HG02943 (cell line): ENCODE data around the gene CDC40.

Experiments used
- ATAC-seq: cut with Tn5 transposase; IDR thresholded peaks from one replicate; pipeline ENCODE4 v1.9.1; 2021; ENCODE audit warnings: mild to moderate bottlenecking, low read depth, moderate library complexity; ENCODE audit not compliant: unreplicated experiment

CDC40 gene

DNA sequence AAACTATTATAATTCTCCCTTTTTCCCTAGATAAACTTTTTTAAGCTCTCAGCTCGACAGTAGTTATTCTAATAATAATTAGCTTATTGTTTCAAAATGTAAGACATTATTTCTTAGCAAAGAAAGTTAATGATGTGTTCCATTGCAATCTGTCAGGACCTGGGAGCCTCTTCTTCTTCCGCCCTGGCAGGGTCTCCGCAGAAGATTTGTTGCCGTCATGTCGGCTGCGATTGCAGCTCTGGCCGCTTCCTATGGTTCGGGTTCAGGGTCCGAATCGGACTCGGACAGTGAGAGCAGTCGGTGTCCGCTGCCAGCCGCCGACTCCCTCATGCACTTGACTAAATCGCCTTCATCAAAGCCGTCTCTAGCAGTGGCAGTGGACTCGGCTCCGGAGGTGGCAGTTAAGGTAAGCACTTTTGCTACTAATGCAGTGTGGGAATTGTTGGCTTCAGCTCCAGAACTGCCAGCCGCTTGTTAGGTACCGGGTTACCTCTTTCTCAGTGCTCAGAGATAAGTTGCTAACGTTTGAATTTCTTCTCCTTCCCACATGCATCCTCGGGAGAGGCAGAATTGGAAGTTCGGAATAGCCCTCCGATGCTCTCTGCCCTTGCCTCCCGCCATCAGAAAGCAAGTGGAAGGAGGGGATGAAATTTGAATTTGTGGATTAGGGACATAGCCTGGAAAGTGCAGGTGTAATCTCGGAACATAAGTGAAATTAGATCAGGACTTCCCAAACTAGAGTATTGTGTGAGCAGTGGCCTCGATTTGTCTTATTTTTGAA is at the start of gene CDC40:
CDC40 (plus strand) TSS at position 200 of the 781 bp plus-strand sequence; CDS start at position 218, 18 bp downstream.
- peak; percentile 54 for ATAC-seq

DNA sequence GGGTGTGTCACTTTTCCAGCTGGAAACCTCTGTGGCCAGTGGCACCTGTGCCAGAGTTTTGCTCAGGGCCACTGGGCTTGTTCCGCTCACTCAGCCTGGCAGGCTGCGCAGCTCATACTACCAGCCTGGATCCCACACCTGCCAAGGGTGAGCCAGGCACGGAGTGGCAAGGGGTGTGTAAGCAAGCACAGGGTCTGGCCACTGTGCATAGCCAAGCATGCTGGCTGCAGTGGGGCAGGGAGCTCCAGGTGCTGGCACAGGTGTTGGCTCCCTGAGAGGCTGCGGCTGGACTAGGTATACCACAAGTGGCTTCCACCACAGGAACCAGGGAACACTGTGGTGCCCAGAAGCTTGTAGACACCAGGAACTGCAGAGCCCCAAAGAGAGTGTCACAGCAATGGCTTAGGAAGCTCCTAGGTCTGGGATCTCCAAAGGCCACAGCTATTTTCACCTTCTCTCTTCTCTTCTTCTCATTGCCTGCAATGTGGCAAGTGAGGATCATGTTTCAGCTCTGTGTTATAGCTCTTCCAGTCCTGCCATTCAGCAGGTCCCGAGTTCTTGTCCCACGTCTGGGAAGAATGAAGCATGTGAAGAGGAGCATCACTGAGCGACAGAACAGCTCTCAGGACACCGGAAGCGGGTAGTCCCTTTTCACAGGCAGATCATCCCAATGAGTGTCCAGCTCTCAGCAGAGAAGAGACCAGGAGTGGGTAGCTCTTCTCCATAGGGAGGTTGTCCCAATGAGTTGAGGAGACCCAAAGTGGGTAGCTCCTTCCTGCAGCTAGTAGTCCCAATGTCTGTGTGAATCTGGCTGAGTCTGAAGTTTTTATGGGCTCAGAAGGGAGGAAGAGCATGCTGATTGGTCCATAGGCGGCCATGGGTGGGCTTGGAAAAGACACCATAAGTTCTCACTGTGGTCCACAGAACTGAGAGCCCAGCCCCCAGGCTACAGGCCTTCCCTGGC is 42.0 kb upstream of the CDC40 start:
- ATAC-seq = no peak

DNA sequence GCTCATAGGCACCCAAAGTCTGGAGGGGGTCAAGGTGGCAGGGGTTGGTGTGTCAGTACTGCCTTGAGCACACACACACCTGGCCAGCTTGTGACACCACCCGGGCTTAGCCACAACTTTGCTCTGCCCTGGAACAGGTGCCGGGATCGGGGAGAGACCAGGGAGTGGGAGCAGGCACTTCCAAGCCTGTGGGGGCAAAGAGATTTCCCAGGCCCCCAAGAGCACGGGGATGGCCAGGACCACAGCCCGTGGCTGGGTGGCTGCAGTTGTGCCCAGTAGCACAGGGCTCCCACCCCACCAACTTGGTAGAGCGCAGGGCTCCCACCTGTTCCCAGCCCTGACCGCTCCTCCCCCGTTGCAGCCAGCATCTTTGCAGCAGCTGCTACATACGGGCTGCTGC is 41.2 kb upstream of the CDC40 start:
- ATAC-seq = no peak

DNA sequence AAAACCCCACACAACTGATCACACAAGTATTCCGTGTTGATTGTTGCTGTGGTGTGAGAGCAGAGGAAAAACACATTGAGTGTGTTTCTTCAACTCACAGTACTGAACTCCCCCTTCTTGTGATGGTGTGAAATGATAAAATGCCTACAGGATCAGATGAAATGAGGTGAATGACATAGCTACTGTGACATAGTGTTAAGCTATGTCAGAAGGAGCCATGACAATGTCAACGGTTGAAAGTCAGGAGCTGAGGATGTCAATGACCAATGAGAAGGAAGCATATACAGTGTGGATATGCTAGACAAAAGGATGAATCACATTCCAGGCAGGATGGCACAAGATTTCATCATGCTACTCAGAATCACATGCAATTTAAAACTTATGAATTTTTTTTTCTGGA is 39.6 kb upstream of the CDC40 start:
- no peak for ATAC-seq

DNA sequence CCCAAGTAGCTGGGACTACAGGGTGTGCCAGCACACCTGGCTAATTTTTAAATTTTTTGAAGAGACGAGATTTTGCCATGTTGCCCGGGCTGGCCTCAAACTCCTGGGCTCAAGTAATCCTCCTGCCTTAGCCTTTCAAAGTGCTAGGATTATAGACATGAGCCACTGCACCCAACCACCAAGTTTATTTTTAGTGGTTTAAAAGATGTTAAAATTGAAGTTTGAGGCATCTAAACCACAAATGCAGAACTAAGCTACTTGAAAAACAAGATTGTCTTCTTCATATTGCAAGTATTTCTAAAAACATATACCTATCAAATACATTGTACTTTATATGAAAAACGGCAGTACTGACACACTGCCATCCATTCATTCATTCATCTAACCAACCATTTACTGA is 32.4 kb upstream of the CDC40 start:
- no peak for ATAC-seq

DNA sequence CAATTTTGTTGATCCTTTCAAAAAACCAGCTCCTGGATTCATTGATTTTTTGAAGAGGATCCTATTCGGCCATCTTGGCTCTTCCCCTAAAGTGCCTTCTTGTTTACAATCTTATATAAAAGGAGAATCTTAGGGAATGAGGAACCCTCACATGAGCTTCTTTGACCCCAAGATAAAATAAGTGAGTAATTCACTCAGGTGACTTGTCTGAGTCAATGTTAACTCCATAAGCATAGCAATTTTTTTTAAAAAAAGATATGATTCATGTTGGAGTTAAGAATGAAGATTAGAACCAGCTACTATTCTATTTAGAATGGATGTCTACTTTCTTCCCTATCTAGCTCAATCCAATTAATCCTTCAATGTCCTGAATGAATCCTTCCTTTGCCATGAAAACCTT is 21.7 kb upstream of the CDC40 start:
- no peak for ATAC-seq

DNA sequence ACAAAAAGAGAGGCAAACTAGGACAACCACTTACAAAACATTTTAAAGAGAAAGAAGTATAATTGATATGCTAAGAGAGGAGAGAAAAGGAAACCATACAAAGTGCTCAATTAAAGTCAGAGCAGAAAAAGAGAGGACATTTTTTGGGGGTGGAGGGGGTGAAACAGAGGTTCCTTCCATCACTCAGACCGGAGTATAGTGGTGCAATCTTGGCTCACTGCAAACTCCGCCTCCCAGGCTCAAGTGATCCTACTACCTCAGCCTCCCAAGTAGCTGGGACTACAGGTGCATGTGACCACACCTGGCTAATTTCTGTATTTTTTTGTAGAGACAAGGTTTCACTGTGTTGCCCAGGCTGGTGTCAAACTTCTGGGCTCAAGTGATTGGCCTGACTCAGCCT is 10.1 kb upstream of the CDC40 start:
- ATAC-seq = no peak

DNA sequence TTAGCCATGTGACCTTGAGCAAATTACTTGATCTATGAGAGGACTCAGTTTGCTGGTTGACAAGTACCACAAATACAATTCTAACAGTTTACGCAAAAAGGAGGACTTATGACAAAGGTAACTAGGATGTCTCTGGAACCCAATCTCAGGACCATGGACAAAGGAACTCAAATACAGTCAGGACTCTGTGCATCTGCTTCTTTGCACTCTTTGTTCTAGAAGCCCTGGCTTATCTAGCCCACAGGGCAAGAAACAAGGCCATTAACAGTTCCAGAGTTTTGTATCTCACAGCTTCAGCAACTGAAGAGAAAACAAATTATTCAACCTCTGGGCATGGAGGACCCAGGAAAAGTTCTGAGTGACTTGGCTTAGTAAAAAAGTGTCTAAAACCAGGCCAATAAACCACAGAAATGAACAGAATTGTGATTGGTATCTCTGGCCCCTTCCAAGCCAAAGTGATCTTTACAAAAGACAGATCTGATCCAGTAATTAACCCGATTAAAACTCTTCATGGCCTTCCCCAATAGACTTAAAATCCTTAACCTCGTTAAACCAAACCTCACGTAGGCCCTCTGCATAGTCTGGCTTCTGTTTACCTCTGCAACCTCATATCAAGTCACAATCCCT is 6.6 kb upstream of the CDC40 start:
- no peak for ATAC-seq

DNA sequence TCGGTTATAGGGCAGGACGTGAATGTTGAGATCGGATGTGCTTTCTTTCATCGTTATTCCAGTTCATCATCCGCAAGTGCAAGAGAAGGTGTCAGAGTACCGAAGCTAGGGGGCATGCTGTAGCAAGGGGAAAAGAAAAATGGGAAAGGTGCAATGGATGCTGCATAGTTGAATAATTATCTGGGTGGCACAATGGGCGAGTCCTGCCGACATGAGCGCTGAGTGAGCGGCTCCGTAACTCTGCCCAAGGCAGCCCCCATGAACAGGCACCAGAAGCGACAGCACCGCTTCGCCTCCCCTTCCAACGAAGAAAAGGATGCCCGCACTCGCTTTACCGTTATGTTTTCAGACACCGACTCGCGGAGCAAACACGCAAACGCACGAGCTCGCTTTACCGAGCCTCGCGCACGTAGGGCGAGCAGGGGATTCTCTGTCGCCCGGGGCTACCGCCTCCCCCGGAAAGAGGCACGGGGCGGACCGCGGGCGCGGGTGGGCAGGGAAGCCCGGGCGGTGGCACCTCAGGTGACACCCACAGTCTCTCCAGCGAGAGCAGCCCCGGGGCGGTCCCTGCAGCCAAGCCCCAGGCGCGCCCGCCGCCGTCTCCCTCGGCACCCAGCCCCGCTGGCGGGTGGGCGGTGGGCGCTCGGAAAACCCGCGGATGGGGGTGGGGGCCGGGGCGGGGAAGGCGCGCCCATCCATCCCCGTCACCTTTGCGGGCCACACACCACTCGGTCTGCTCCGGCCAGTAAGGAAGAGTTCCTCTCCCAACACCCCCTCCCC is 1.4 kb upstream of the CDC40 start:
- ATAC-seq = peak; percentile 6

DNA sequence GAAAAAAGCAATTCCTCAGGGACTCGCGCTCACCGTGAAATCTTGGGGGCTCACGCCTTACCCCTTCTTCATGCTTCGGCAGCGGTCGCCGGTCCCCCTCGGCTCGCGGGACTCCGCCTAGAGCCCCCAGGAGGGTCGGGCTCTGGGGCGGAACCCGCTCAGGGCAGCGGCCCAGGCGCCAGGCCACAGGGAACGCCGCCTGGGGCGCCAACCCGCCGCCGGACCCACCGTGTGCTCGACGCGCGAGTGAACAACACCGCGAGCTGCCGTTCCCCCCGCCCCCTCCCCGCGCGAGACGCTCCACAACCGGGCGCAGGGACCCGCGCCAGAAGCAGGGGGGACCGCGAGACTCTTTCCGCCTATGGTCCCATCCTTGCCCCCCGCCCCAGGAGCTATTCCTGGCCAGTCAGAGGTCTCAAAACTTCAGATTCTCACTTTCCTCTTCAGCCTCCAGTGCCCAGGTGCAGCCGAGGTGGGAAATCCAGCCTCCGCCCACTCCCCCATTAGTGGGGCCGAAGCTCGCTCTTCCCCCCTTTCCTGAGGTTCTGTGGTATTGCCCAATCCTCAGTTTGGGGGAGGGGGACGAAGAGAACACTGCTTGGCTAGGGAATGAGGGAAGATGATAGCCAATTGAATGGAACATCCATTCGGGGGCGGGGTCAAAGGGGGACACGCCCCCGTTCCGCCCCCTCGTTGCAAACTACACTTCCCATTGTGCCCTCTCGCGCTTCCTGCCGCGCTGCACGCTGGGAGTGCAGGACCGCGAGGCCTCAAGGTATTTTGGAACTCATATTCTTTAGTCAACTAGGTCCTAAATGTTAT is 610 bp upstream of the CDC40 start, which contains the start of gene WASF1:
WASF1 (minus strand) TSS at position 265 of the 822 bp plus-strand sequence. CDS start 52,069 bp downstream, outside the sequence.
- ATAC-seq = peak; percentile 93

DNA sequence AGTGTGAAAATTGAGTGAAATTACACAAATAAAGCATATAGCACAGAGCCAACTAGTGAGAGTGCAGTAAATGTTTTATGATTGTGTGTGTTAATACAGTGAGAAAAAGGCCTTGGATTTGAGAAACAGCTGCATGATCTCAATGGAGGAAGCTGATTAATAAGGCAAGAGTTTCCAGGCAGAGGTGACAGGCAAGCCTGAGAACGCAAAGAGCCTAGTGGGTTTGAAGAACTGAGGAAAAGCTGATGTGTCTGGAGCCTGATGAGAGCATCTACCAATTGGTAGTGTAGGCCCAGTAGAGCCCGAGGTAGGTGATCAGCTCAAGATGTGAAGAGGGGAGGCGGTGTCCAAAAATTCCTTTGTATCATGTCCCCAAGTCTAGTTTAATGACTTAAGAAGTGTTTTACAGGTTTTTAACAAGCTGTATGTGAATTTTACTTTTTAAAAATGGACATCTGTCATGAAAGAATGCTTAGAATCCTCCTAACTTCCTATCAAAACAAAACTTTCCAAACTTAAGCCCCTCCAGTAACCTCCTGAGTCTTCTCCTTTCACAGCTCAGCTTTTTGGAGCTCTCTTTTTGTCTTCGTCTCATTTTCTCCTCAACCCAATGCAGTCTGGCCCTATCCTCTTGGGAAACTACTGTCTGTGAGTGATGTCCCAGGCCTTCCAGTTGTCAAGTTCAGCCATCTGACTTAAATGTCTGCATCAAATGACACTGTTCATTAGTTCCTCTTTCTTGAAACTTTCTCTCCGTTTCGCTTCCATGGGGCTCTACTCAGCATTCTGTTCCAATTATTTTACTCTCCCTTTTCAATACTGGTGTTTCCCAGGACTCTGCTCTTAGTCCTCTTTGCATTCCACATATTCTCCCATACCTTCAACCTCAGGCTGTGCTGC is 1.2 kb downstream of the CDC40 start:
- no peak for ATAC-seq

DNA sequence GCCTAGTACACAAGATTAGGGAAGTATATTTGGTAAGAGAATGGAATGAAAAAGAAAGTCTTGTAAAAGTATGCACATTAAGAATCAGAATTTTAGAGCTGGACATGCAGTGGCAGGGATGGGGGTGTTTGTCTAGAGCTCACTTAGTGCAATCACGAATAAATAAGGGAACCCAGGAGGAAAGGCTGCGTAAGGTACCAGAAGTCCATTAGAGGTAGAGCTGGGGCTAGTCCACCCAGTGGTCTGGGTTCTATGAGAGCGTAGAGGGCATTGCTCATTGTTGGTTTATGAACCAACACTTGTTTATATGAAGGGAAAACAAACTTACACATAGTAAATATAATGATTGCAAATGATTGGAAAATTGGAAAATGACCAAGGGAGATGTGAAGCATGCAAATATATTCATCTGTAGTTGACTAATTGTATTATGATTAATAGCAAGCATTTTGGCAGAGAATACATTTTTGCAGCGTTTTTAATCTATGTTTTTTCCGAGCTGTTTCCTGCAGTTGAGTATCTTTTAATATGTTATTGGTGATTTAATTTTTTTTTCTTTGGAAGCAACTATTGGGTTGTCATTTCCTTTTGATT is 3.2 kb downstream of the CDC40 start:
- no peak for ATAC-seq

DNA sequence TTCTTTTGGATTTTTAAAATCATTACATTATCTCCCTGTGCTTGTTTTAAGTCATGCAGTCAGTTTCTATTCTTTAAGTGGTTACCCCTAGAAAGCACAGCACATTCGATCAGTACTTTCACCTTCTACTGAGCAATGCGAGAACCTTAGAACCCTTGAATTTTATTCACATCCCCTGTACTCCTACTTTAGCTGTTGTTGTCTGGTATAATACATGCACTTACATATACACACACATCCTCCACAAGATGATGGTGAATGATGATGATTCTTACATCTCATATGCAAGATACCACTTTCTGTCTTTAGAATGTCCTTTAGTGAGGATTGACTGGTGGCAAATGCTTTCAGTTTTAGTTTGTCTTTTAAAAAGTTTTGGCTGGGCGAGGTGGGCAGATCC is 5.7 kb downstream of the CDC40 start:
- peak; percentile 44 for ATAC-seq

DNA sequence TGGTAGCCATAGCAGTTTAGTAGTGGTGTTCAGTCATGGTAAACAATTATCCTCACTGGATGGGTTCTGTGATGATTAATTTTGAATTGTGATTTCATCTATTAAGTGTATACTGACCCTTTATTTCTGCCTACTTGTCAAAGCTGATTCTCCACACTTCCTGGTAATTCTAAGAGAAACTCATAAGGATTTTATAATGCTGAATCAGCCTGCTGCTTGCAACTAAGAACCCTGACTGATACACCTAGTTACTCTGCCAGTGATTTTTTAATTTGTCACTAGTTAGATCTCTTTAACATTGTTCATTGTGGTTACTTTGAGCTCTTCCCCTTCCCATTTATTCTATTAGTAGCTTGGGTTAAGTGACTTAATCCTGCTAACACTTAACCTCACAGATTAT is 8.6 kb downstream of the CDC40 start:
- ATAC-seq = no peak

DNA sequence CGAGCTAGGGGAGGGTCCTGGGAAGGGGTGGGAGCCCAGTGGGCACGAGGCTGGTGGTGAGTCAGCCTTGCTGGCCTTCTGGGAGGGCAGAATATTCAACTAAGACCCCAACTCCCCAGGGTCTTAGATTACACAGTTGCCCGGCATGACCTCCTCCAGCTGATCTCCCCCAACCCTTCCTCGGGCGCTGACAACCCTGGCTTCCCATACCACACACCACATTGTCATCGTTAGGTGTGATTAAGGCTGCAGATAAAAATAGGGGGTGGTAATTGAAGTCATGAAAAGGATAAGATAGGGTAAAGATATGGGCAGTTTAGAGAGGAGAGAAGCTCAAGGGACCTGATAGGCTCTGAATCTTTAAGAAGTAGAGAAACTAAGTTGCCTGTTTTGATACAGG is 10.5 kb downstream of the CDC40 start:
- no peak for ATAC-seq

DNA sequence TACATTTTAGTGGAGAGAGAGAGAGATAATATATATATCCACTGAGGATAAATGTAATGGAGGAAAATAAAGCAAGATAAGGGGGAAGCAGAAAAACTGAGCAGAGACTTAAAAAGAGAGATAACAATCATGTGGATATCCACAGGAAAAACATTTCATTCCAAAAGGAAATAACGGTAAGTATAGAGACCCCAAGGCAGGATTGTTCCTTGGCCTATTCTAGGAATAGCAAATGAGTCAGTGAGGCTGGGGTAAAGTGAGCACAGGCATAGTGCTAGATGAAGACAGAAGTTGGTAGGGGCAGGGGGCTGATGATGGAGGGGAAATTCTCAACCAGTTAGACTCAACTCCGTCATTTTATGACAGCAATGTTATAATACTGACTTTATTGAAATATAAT is 11.2 kb downstream of the CDC40 start:
- ATAC-seq = no peak

DNA sequence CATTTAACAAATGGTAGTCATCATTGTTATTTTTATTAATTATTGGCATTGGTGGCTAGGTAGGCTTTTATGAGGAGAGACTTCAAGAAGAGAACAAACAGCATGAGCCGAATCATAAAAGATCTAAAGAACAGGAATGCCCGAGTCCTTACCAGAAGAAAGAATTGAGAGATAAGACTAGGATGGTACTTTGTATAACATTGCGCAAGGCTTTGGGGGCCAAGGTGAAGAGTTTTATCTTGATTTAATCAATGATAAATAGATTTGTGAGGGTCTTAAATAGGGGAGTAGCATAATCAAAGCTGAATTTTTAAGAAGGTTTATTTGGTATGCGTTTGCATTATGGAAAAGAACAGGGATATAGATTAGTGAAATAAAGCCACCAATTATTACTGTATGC is 15.4 kb downstream of the CDC40 start:
- no peak for ATAC-seq

DNA sequence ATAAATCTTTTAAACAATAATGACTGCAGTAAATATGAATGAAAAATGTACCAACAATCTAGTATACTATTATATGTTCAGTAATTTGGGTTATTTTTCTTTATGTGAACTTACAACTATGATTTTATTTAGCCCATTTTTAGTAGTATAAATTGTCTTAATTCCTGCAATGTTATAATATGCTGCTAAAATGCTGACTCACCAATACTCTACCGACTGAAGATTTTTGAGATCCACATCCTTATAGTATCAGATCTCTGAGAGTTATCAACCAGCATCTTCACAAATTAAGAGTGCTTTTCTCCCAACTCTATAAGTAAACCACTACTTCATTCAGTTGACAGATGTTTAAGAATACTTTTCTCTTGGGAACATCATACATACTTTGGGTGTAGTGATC is 16.6 kb downstream of the CDC40 start:
- ATAC-seq = no peak
